CD14-positive monocyte (primary cell): ENCODE results near the gene VILL. TPM values are rescaled to one million over a fixed set of nuclear protein-coding genes. Genes with fewer than 3 reads are reported as not detected.
A peak's percentile ranks its signal among the peaks of the same experiment; 100 is the strongest.

Source experiments
- DNase-seq, 3 donors: peaks; one replicate each; pipeline ENCODE4 v3.0.0-alpha.2; 2011 to 2022
- H2AFZ ChIP-seq: 2 replicates; pipeline ENCODE4 v1.6.0; 2012; ENCODE audit warnings: mild to moderate bottlenecking, low read depth, low read length, inconsistent platforms; ENCODE audit not compliant: insufficient read depth, poor library complexity, severe bottlenecking
- H3K27ac ChIP-seq, 2 donors: 1 replicate in 1 of 2; 2 replicates in 1 of 2; pipeline ENCODE4 v1.5.1; 2012 to 2013; ENCODE audit warnings: low read length in 2 of 2, control low read depth in 1 of 2, inconsistent platforms in 1 of 2, low read depth in 1 of 2, mild to moderate bottlenecking in 1 of 2
- H3K27me3 ChIP-seq, 2 donors: one replicate each; pipeline versions ENCODE4 v1.6.0 to v1.6.1; 2011 to 2013; ENCODE audit warnings: low read length in 2 of 2; ENCODE audit not compliant: control insufficient read depth in 2 of 2, insufficient read depth in 2 of 2
- H3K36me3 ChIP-seq, 2 donors: replicated peaks in 1 of 2; 1 replicate in 1 of 2; 2 replicates in 1 of 2; pipeline versions ENCODE4 v1.5.1 to v1.6.1; 2012 to 2013; ENCODE audit warnings: low read length in 2 of 2, control low read depth in 1 of 2, inconsistent platforms in 1 of 2, mild to moderate bottlenecking in 1 of 2; ENCODE audit not compliant: insufficient read depth in 2 of 2, control insufficient read depth in 1 of 2
- H3K4me1 ChIP-seq, 2 donors: 1 replicate in 1 of 2; 2 replicates in 1 of 2; pipeline versions ENCODE4 v1.5.1 to v1.6.1; 2012 to 2013; ENCODE audit warnings: low read length in 2 of 2, control low read depth in 1 of 2, inconsistent platforms in 1 of 2, mild to moderate bottlenecking in 1 of 2, moderate library complexity in 1 of 2; ENCODE audit not compliant: insufficient read depth in 2 of 2, control insufficient read depth in 1 of 2
- H3K4me2 ChIP-seq: replicated peaks from 2 replicates; pipeline ENCODE3; 2012; ENCODE audit warnings: low read length, moderate library complexity, mild to moderate bottlenecking; ENCODE audit not compliant: poor library complexity, severe bottlenecking; ENCODE audit errors: extremely low read depth
- H3K4me3 ChIP-seq, 3 experiments: fragments of 200-600 bp in 1 of 3; sonication (generic) in 1 of 3; replicated peaks in 1 of 3; 1 replicate in 2 of 3; 2 replicates in 1 of 3; pipeline ENCODE4 v1.5.1; 2011 to 2013; ENCODE audit warnings: low read length in 3 of 3, mild to moderate bottlenecking in 3 of 3, control low read depth in 2 of 3, low read depth in 2 of 3, inconsistent platforms in 1 of 3, moderate library complexity in 1 of 3
- H3K79me2 ChIP-seq: 2 replicates; pipeline ENCODE4 v1.6.0; 2012; ENCODE audit warnings: mild to moderate bottlenecking, control low read depth, inconsistent platforms, low read length, moderate library complexity; ENCODE audit not compliant: insufficient read depth
- H3K9ac ChIP-seq: 2 replicates; pipeline ENCODE4 v1.6.0; 2017; ENCODE audit warnings: low read length, mild to moderate bottlenecking; ENCODE audit not compliant: insufficient read depth, poor library complexity, severe bottlenecking
- H3K9me3 ChIP-seq, 2 donors: replicated peaks in 1 of 2; 1 replicate in 1 of 2; 2 replicates in 1 of 2; pipeline versions ENCODE4 v1.5.1 to v1.6.1; 2012 to 2013; ENCODE audit warnings: low read length in 2 of 2, control low read depth in 1 of 2; ENCODE audit not compliant: control insufficient read depth in 1 of 2, insufficient read depth in 1 of 2
- H4K20me1 ChIP-seq: 2 replicates; pipeline ENCODE4 v1.6.0; 2012; ENCODE audit warnings: mild to moderate bottlenecking, low read length, control low read depth, moderate library complexity; ENCODE audit not compliant: insufficient read depth
- H3K27ac Mint-ChIP-seq, 7 donors: one replicate each; pipeline ENCODE4 v1.8.0; 2020; ENCODE audit warnings: mild to moderate bottlenecking in 7 of 7, mixed read lengths in 7 of 7, moderate library complexity in 6 of 7, inconsistent platforms in 2 of 7
- H3K27me3 Mint-ChIP-seq, 3 donors: one replicate each; pipeline ENCODE4 v1.8.0; 2021 to 2022; ENCODE audit warnings: low read depth in 3 of 3, mild to moderate bottlenecking in 3 of 3, mixed read lengths in 3 of 3, moderate library complexity in 3 of 3, inconsistent platforms in 1 of 3
- H3K36me3 Mint-ChIP-seq, 2 donors: one replicate each; pipeline ENCODE4 v1.8.0; 2020; ENCODE audit warnings: mixed read lengths in 2 of 2, inconsistent platforms in 1 of 2, mild to moderate bottlenecking in 1 of 2
- H3K4me1 Mint-ChIP-seq: one replicate; pipeline ENCODE4 v1.8.0; 2020; ENCODE audit warnings: mild to moderate bottlenecking, mixed read lengths
- H3K4me3 Mint-ChIP-seq, 2 donors: one replicate each; pipeline ENCODE4 v1.8.0; 2020; ENCODE audit warnings: mild to moderate bottlenecking in 2 of 2, mixed read lengths in 2 of 2, moderate library complexity in 1 of 2
- H3K9me3 Mint-ChIP-seq, 7 donors: one replicate each; pipeline ENCODE4 v1.8.0; 2020 to 2022; ENCODE audit warnings: mixed read lengths in 7 of 7, mild to moderate bottlenecking in 6 of 7, moderate library complexity in 6 of 7, inconsistent platforms in 2 of 7
- CTCF ChIP-seq: fragments of 200-600 bp; IDR thresholded peaks from one replicate; pipeline ENCODE4 v1.8.0; 2022; ENCODE audit warnings: antibody characterized with exemption, mild to moderate bottlenecking
- WGBS: methylation state at CpG from one replicate; pipeline ENCODE4 v1.1.5; 2013; ENCODE audit warnings: missing lambda C conversion rate; ENCODE audit not compliant: insufficient coverage; 5-methylcytosine and 5-hydroxymethylcytosine counted together
- intact Hi-C, 2 donors: fragments of 100-400 bp; cut with micrococcal nuclease; formaldehyde crosslinking; loops; one replicate each; pipeline versions ENCODE4 v1.15.0 to v1.15.1; 2023
- polyA plus RNA-seq, 3 donors: library from polyadenylated mRNA; depleted of rRNA in 1 of 3; unstranded in 2 of 3; stranded (reverse) in 1 of 3; fragments of 300-500 nt in 2 of 3; fragments of >200 nt in 1 of 3; fragmentation: Illumina TruSeq in 2 of 3; gene quantifications; 1 replicate in 2 of 3; 2 replicates in 1 of 3; pipeline ENCODE4 v1.2.3, GENCODE V29; 2012 to 2021

VILL gene
- polyA plus RNA-seq, 3 donors, result 4.4 to 29.1 (median 7.4) TPM

DNA sequence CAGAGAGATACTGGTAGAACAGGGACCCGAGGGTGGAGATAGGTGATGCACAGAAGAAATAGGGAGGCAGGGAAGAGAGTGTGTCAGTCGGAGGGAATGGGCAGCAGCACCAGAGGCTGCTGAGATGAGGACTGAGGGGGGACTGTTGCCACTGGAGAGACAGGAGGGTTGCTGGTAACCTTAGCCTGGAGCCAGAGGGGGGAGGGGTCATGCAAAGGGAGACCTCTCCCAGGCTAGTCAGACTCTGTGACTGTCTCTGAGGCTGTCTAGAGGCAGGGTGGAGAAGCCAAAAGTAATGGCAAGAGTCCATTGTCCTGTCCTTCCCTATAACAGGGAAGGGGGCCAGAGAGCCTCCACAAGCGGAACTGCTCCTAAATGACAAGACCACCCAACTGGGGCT, 46.3 kb downstream of the VILL start:
- DNase-seq, result no peak
- Mint-ChIP-seq H3K27me3 (peaks cover 3 to 14% (median 8%) of the 10 kb centered on the region in 3 donors), H3K36me3 (peaks cover 0 to 6% of the 10 kb centered on the region in 2 donors), H3K4me1 (peaks cover 28% of the 10 kb centered on the region), H3K4me3 (peak overlapping the region in 1 of 2 donors; percentile 34), H3K9me3 (peaks cover 0 to 2% (median 0%) of the 10 kb centered on the region in 7 donors), H3K27ac (peak overlapping the region in 1 of 7 donors; percentile 60)
- Histone ChIP-seq H3K9ac (no peak overlapping the region), H3K4me1 (peaks cover 26 to 27% of the 10 kb centered on the region in 2 donors), H3K36me3 (no peaks in the 10 kb centered on the region), H3K27ac (no peak overlapping the region), H3K27me3 (peaks cover 0 to 8% of the 10 kb centered on the region in 2 donors), H2AFZ (no peak overlapping the region), H3K79me2 (no peaks in the 10 kb centered on the region), H3K9me3 (no peaks in the 10 kb centered on the region), H3K4me3 (no peak overlapping the region), H4K20me1 (no peaks in the 10 kb centered on the region), H3K4me2 (no peak overlapping the region)
- 100% methylated on average over 3 of the region's 3 CpGs for WGBS
- no peak for TF ChIP-seq CTCF
- intact Hi-C loops, result no loop called here

DNA sequence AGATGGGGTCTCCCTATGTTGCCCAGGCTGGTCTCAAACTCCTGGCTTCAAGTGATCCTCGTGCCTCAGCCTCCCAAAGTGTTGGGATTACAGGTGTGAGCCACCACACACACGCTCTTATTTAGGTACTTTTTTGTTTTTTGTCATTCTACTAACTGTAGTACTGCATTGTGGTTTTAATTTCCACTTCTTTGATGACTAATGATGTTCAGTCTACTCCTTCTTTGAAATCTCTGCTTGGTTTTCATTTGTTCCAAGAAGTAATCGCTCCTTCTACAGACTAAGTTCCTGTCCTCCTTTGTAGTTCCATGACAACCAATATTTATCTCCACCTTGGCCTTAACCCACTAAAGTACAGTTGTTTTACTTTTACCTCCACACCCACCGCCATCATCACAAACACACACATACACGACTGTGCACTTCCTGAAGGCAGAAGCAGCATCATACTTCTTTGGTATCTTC, 47.9 kb downstream of the VILL start:
- Mint-ChIP-seq H3K9me3 (peaks cover 0 to 2% (median 0%) of the 10 kb centered on the region in 7 donors), H3K4me1 (peaks cover 36% of the 10 kb centered on the region), H3K4me3 (peak overlapping the region; percentile 81 to 87), H3K27ac (peak overlapping the region; percentile 70 to 92 (median 85)), H3K27me3 (peaks cover 0 to 10% (median 2%) of the 10 kb centered on the region in 3 donors), H3K36me3 (peaks cover 0 to 4% of the 10 kb centered on the region in 2 donors)
- Histone ChIP-seq H3K36me3 (no peaks in the 10 kb centered on the region), H3K27me3 (no peaks in the 10 kb centered on the region), H3K9ac (peak overlapping the region; percentile 55), H2AFZ (peak overlapping the region; percentile 89), H3K9me3 (no peaks in the 10 kb centered on the region), H3K4me3 (peak overlapping the region in 2 of 3 experiments; percentile 42 to 77), H3K79me2 (no peaks in the 10 kb centered on the region), H4K20me1 (no peaks in the 10 kb centered on the region), H3K27ac (peak overlapping the region in 1 of 2 donors; percentile 85), H3K4me1 (peaks cover 35 to 36% of the 10 kb centered on the region in 2 donors), H3K4me2 (peak overlapping the region; percentile 90)
- 20% methylated on average over 1 of the region's 5 CpGs for WGBS
- intact Hi-C loops, result no loop called here
- peak in 2 of 3 donors; percentile 27 to 47 for DNase-seq
- TF ChIP-seq CTCF, result no peak
